H1 (cell line): Measurements from ENCODE around the gene CILP. TPM values are rescaled to one million over a fixed set of nuclear protein-coding genes. Genes with fewer than 3 reads are reported as not detected.
"Not testable (repeated sequence)": the region's sequence is repeated elsewhere in the genome, so short reads cannot be mapped to it uniquely, and the experiment has no call there.

ENCODE experiments used
- CTCF ChIA-PET: fragments of 300-600 bp; sonication (Branson Sonifier 250); formaldehyde crosslinking; loops from one replicate; lab custom pipeline; 2021; ENCODE audit not compliant: partially characterized antibody; lab: Charles Lee
- POLR2A ChIA-PET: fragments of 300-600 bp; sonication (Branson Sonifier 250); formaldehyde crosslinking; loops from one replicate; lab custom pipeline; 2021; ENCODE audit warnings: inconsistent platforms; ENCODE audit not compliant: partially characterized antibody; lab: Charles Lee
- DNase-seq, 2 experiments: peaks; one replicate each; pipeline versions ENCODE4 v3.0.0 to v3.0.0-alpha.2; 2010 to 2022; ENCODE audit warnings: low spot score in 2 of 2, low read depth in 1 of 2, mixed read lengths in 1 of 2
- FAIRE-seq: peaks from 2 replicates; lab custom pipeline; 2011; peaks lifted over from hg19 to GRCh38; lab: Jason Lieb, UNC
- H2AFZ ChIP-seq: 2 replicates; pipeline ENCODE4 v1.8.1; 2012; ENCODE audit warnings: low read length, inconsistent platforms
- H2AK5ac ChIP-seq: 2 replicates; pipeline ENCODE4 v1.6.1; 2013; ENCODE audit warnings: low read depth, low read length
- H2BK120ac ChIP-seq: replicated peaks from 2 replicates; pipeline ENCODE3; 2013; ENCODE audit warnings: low read depth, low read length, inconsistent platforms
- H2BK12ac ChIP-seq: 2 replicates; pipeline ENCODE4 v1.6.1; 2013; ENCODE audit warnings: low read depth, low read length
- H2BK15ac ChIP-seq: 2 replicates; pipeline ENCODE4 v1.6.1; 2013; ENCODE audit warnings: low read length
- H2BK20ac ChIP-seq: 2 replicates; pipeline ENCODE4 v1.6.1; 2013; ENCODE audit warnings: low read length
- H2BK5ac ChIP-seq: 2 replicates; pipeline ENCODE4 v1.6.1; 2013; ENCODE audit warnings: low read depth, low read length
- H3K14ac ChIP-seq: 2 replicates; pipeline ENCODE4 v1.6.1; 2013; ENCODE audit warnings: inconsistent platforms; ENCODE audit not compliant: insufficient read length
- H3K18ac ChIP-seq: 2 replicates; pipeline ENCODE4 v1.6.1; 2013; ENCODE audit warnings: low read length; ENCODE audit errors: extremely low read depth
- H3K23ac ChIP-seq: 2 replicates; pipeline ENCODE4 v1.6.1; 2013; ENCODE audit warnings: inconsistent platforms; ENCODE audit not compliant: insufficient read length
- H3K23me2 ChIP-seq: 2 replicates; pipeline ENCODE4 v1.6.1; 2013; ENCODE audit warnings: low read depth, low read length
- H3K27ac ChIP-seq: 2 replicates; pipeline ENCODE4 v1.6.1; 2011; ENCODE audit warnings: low read depth, low read length, inconsistent platforms
- H3K27me3 ChIP-seq, 4 experiments: replicated peaks in 1 of 4; 1 replicate in 1 of 4; 2 replicates in 3 of 4; pipeline versions ENCODE4 v1.6.1 to v1.8.1; 2011 to 2013; ENCODE audit warnings: low read length in 3 of 4, mild to moderate bottlenecking in 3 of 4, inconsistent platforms in 2 of 4, mixed read lengths in 2 of 4, moderate library complexity in 1 of 4; ENCODE audit not compliant: control insufficient read depth in 3 of 4, insufficient read depth in 3 of 4; ENCODE audit errors: extremely low read depth in 1 of 4
- H3K36me3 ChIP-seq, 4 experiments: 2 replicates each; pipeline versions ENCODE4 v1.6.1 to v1.8.1; 2011 to 2013; ENCODE audit warnings: mild to moderate bottlenecking in 4 of 4, low read length in 3 of 4, moderate library complexity in 2 of 4, control low read depth in 1 of 4, inconsistent platforms in 1 of 4; ENCODE audit not compliant: insufficient read depth in 4 of 4, control insufficient read depth in 2 of 4
- H3K4ac ChIP-seq: replicated peaks from 2 replicates; pipeline ENCODE3; 2013; ENCODE audit warnings: low read length, low read depth, mixed read lengths, inconsistent platforms; ENCODE audit not compliant: insufficient read length
- H3K4me1 ChIP-seq, 4 experiments: replicated peaks in 1 of 4; 1 replicate in 1 of 4; 2 replicates in 3 of 4; pipeline versions ENCODE4 v1.6.1 to v1.8.1; 2011 to 2013; ENCODE audit warnings: low read length in 3 of 4, inconsistent platforms in 2 of 4, mixed read lengths in 1 of 4; ENCODE audit not compliant: insufficient read depth in 4 of 4, control insufficient read depth in 3 of 4
- H3K4me2 ChIP-seq, 2 experiments: 2 replicates each; pipeline versions ENCODE4 v1.6.1 to v1.8.1; 2011 to 2013; ENCODE audit warnings: low read depth in 2 of 2, low read length in 2 of 2, control low read depth in 1 of 2, inconsistent platforms in 1 of 2, mild to moderate bottlenecking in 1 of 2; ENCODE audit not compliant: insufficient read depth in 1 of 2
- H3K4me3 ChIP-seq, 4 experiments: fragments of 200-600, 300-600 bp in 1 of 4; sonication (generic), shearing (Covaris generic), sonication (Bioruptor Twin) in 1 of 4; 2 replicates each; pipeline versions ENCODE4 v1.5.1 to v1.8.1; 2011 to 2016; ENCODE audit warnings: low read length in 4 of 4, low read depth in 3 of 4, control low read depth in 2 of 4, inconsistent platforms in 2 of 4, mild to moderate bottlenecking in 2 of 4, mixed read lengths in 1 of 4, moderate library complexity in 1 of 4; ENCODE audit not compliant: insufficient read depth in 2 of 4; ENCODE audit errors: extremely low read depth in 1 of 4
- H3K56ac ChIP-seq: replicated peaks from 2 replicates; pipeline ENCODE3; 2013; ENCODE audit warnings: low read depth, mild to moderate bottlenecking, mixed read lengths, low read length, inconsistent platforms; ENCODE audit not compliant: insufficient read length
- H3K79me1 ChIP-seq: 2 replicates; pipeline ENCODE4 v1.6.1; 2013; ENCODE audit warnings: low read depth, low read length, control low read depth
- H3K79me2 ChIP-seq, 2 experiments: 2 replicates each; pipeline versions ENCODE4 v1.6.1 to v1.8.1; 2012 to 2013; ENCODE audit warnings: low read length in 2 of 2, mild to moderate bottlenecking in 2 of 2, inconsistent platforms in 1 of 2; ENCODE audit not compliant: insufficient read depth in 2 of 2, control insufficient read depth in 1 of 2
- H3K9ac ChIP-seq, 4 experiments: replicated peaks in 1 of 4; 1 replicate in 1 of 4; 2 replicates in 3 of 4; pipeline versions ENCODE4 v1.6.1 to v1.8.1; 2011 to 2013; ENCODE audit warnings: low read depth in 3 of 4, low read length in 3 of 4, control low read depth in 2 of 4, mild to moderate bottlenecking in 2 of 4, moderate library complexity in 2 of 4, inconsistent platforms in 1 of 4; ENCODE audit errors: extremely low read depth in 1 of 4
- H3K9me3 ChIP-seq, 2 experiments: 2 replicates each; pipeline versions ENCODE4 v1.6.1 to v1.8.1; 2012 to 2013; ENCODE audit warnings: mild to moderate bottlenecking in 2 of 2, moderate library complexity in 2 of 2, control low read depth in 1 of 2, inconsistent platforms in 1 of 2, low read depth in 1 of 2, low read length in 1 of 2, mixed read lengths in 1 of 2; ENCODE audit not compliant: insufficient read depth in 2 of 2
- H4K20me1 ChIP-seq, 2 experiments: replicated peaks in 1 of 2; 2 replicates each; pipeline versions ENCODE3 to v1.8.1; 2011 to 2013; ENCODE audit warnings: inconsistent platforms in 2 of 2, low read length in 2 of 2, mild to moderate bottlenecking in 1 of 2; ENCODE audit not compliant: insufficient read depth in 2 of 2, control insufficient read depth in 1 of 2
- H4K5ac ChIP-seq: 2 replicates; pipeline ENCODE4 v1.6.1; 2013; ENCODE audit warnings: low read length, low read depth, mixed read lengths, inconsistent platforms; ENCODE audit not compliant: insufficient read length
- H4K8ac ChIP-seq: 2 replicates; pipeline ENCODE4 v1.8.0; 2013; ENCODE audit warnings: mild to moderate bottlenecking, moderate library complexity, low read length, inconsistent platforms; ENCODE audit not compliant: insufficient read depth; ENCODE audit errors: extremely low read depth
- H4K91ac ChIP-seq: replicated peaks from 2 replicates; pipeline ENCODE3; 2013; ENCODE audit warnings: low read length, mixed read lengths, inconsistent platforms; ENCODE audit not compliant: insufficient read length
- WGBS, 2 experiments: shearing (Covaris generic) in 1 of 2; methylation state at CpG; one replicate each; pipeline versions ENCODE4 v1.1.6 to v1.1.7; 2013 to 2015; ENCODE audit warnings: low lambda C conversion rate in 2 of 2, mixed read lengths in 2 of 2, inconsistent platforms in 1 of 2, low coverage in 1 of 2, missing lambda C conversion rate in 1 of 2; ENCODE audit not compliant: insufficient replicate concordance in 2 of 2, insufficient coverage in 1 of 2, insufficient read length in 1 of 2; ENCODE audit errors: extremely low coverage in 1 of 2, missing lambda C conversion rate in 1 of 2; 5-methylcytosine and 5-hydroxymethylcytosine counted together
- polyA plus RNA-seq, 7 experiments: library from polyadenylated mRNA; depleted of rRNA in 3 of 7; stranded (reverse) in 5 of 7; unstranded in 2 of 7; fragments of >200 nt in 5 of 7; fragments of 200-250 nt in 2 of 7; gene quantifications; 1 replicate in 5 of 7; 2 replicates in 1 of 7; 4 replicates in 1 of 7; pipeline versions ENCODE4 v1.2.1 to v1.2.3, GENCODE V29; 2011 to 2013; ENCODE audit warnings: missing spikeins in 2 of 7, mixed read lengths in 2 of 7
- total RNA-seq: library from RNA; stranded (reverse); fragmentation: NEBNext Ultra II Directional; extraction: Animal tissue kit (Norgen Biotek cat#: 25700); gene quantifications from 2 replicates; pipeline ENCODE4 v1.2.1, GENCODE V29; 2021

CILP gene
- total and polyA plus RNA-seq, 2 of the 8 experiments (the other 6 are each of a cell fraction or from before 2014, with no cell fraction given): 0.02 TPM; not detected in 1

DNA sequence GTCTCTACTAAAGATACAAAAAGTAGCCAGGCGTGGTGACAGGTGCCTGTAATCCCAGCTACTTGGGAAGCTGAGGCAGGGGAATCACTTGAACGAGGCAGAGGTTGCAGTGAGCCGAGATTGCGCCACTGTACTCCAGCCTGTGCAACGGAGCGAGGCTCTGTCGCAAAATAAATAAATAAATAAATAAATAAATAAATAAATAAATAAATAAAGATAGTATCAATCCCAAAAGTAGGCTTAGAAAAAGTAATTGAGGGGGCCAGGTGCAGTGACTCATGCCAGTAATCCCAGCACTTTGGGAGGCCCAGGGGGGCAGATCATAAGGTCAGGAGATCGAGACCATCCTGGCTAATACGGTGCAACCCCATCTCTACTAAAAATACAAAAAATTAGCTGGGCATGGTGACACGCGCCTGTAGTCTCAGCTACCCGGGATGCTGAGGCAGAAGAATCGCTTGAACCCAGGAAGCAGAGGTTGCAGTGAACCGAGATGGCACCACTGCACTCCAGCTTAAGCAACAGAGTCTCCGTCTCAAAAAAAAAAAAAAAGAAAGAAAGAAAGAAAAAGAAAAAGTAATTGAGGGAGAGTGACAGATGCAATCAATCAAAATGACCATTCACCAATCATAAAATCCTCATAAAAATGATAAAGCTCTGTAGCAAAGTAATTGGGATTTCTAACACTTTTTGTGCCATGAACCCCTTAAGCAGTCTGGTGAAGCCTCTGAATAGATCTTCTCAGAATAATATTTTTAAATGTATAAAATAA lies 29.5 kb downstream of the CILP start:
- not testable (repeated sequence) for H3K79me1 ChIP-seq, H3K23ac ChIP-seq, H3K27ac ChIP-seq, H3K4me3 ChIP-seq, DNase-seq, H3K27me3 ChIP-seq, H2BK15ac ChIP-seq, H3K14ac ChIP-seq, H2BK12ac ChIP-seq, H3K9ac ChIP-seq, H2BK5ac ChIP-seq, H2AFZ ChIP-seq, H3K23me2 ChIP-seq, H4K5ac ChIP-seq, H2AK5ac ChIP-seq, H3K56ac ChIP-seq, H3K4ac ChIP-seq, H2BK120ac ChIP-seq, H4K8ac ChIP-seq, H3K4me1 ChIP-seq, H4K91ac ChIP-seq, H2BK20ac ChIP-seq, FAIRE-seq, H3K18ac ChIP-seq, H3K4me2 ChIP-seq, H3K9me3 ChIP-seq, H4K20me1 ChIP-seq
- POLR2A ChIA-PET: interaction anchor here (1.5 kb wide), 1 partner anchor 123 kb away, joined by 3 read pairs; the partner anchor contains the start of gene RNU5B-1
- WGBS, 2 experiments: 94% methylated on average over 14 of the region's 15 CpGs; no CpG with 5 or more reads in 1 of the 2 experiments
- CTCF ChIA-PET: interaction anchor here (0.6 to 1.0 kb wide), 4 partner anchors 21 to 1595 kb away, joined by 3 to 4 read pairs (median 3); no protein-coding TSS in a partner anchor
- H3K79me2 ChIP-seq: peaks cover 3 to 36% of the 10 kb centered on the region in 2 experiments; a peak in 3 of 4 replicates
- H3K36me3 ChIP-seq: peaks cover 4 to 26% (median 13%) of the 10 kb centered on the region in 4 experiments; a peak in 6 of 8 replicates
